ENCODE measurements around the gene CA6.
"Not testable (repeated sequence)": the region's sequence is repeated elsewhere in the genome, so short reads cannot be mapped to it uniquely, and the experiment has no call there.

Gene CA6

GRCh38 chr1:8945568-8945967, at the start of gene CA6:
CA6 (plus strand) TSS chr1:8945868; CDS start chr1:8945887, 19 bp downstream.
- DNase-seq (ENCODE audit: low read depth in 2 of 2) = no peak

- DNase-seq (ENCODE audit: low read depth in 2 of 2) = not testable (repeated sequence)
These were observed 48.9 kb upstream of the CA6 start for GRCh38 chr1:8896775-8897174.

DNA sequence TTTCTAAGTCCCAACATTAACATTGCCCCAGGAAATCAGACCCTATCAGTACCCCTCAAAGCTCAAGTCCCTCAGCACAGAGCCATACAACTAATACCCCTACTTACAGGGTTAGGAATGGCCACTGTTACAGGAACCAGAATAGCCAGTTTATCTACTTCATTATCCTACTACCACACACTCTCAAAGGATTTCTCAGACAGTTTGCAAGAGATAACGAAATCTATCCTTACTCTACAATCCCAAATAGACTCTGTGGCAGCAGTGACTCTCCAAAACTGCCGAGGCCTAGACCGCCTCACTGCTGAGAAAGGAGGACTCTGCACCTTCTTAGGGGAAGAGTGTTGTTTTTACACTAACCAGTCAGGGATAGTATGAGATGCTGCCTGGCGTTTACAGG, 48.2 kb upstream of the CA6 start:
- not testable (repeated sequence) for DNase-seq (ENCODE audit: low read depth in 2 of 2)

GRCh38 chr1:8898418-8898817, 47.2 kb upstream of the CA6 start:
- DNase-seq (ENCODE audit: low read depth in 2 of 2) = not testable (repeated sequence)

DNA sequence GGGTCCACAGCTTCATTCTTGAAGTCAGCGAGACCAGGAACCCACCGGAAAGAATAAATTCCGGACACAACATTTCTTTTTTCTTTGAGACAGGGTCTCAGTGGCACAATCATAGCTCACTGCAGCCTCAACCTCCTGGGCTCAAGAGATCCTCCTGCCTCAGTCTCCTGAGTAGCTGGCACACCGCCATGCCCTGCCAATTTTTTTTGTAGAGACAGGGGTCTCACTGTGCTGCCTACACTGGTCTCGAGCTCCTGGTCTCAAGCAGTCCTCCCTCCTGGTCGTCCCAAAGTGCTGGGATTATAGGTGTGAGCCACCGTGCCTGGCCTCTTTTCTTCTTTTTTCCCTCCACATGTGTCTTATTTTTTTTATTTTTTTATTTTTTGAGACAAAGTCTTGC, 46.6 kb upstream of the CA6 start:
- DNase-seq (ENCODE audit: low read depth in 2 of 2) = no peak

DNA sequence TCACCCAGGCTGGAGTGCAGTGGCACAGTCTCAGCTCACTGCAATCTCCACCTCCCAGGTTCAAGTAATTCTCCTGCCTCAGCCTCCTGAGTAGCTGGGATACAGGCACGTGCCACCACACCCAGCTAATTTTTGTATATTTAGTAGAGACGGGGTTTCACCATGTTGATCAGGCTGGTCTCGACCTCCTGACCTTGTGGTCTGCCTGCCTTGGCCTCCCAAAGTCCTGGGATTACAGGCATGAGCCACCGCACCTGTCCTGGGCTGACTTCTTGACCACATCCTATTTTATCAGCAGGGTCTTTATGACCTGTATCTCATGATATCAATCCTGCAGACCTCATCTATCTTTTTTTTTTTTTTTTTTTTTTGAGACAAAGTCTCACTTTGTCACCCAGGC, 45.0 kb upstream of the CA6 start:
- DNase-seq (ENCODE audit: low read depth in 2 of 2) = not testable (repeated sequence)

GRCh38 chr1:8902765-8903164, 42.9 kb upstream of the CA6 start:
- DNase-seq (ENCODE audit: low read depth in 2 of 2) = no peak

- no peak for DNase-seq (ENCODE audit: low read depth in 2 of 2)
These were observed 42.3 kb upstream of the CA6 start for GRCh38 chr1:8903410-8903809.

- DNase-seq (ENCODE audit: low read depth in 2 of 2) = no peak
These were observed 41.6 kb upstream of the CA6 start for GRCh38 chr1:8903908-8904650.

GRCh38 chr1:8905582-8906191, 40.0 kb upstream of the CA6 start:
- DNase-seq (ENCODE audit: low read depth in 2 of 2) = no peak

DNA sequence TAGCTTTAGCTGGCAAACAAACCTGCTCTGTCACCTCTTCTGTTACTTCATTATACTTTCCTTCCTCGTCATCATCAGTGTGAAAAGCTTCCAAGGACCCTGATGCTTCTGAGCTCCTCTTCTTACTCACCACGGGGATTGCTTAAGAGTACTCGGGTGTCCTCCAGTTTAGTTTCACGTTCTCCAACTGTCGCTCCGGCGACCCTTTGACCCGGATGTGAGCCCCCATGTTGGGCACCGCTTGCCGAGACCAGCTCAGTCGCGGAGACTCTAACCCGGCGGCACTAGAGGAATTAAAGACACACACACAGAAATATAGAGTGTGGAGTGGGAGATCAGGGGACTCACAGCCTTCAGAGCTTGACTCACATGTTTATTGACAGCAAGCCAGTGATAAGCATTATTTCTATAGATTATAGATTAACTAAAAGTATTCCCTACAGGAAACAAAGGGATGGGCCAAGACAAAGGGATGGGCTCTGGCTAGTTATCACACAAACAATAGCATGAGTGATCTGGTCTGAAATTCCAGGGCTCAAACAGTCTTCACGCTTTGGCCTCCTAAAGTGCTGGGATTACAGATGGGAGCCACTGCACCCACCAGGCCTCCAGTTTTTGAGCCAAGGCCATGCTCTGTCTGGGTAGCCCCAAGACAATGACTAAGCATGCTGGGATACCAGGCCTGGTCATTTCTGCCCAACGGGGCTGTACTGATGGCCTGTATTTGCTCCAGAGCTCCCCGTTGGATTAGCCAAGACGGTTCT, 37.1 kb upstream of the CA6 start:
- no peak for DNase-seq (ENCODE audit: low read depth in 2 of 2)

- no peak for DNase-seq (ENCODE audit: low read depth in 2 of 2)
These were observed 35.3 kb upstream of the CA6 start for GRCh38 chr1:8910331-8910730.

GRCh38 chr1:8910914-8911313, 34.8 kb upstream of the CA6 start:
- no peak for DNase-seq (ENCODE audit: low read depth in 2 of 2)

DNA sequence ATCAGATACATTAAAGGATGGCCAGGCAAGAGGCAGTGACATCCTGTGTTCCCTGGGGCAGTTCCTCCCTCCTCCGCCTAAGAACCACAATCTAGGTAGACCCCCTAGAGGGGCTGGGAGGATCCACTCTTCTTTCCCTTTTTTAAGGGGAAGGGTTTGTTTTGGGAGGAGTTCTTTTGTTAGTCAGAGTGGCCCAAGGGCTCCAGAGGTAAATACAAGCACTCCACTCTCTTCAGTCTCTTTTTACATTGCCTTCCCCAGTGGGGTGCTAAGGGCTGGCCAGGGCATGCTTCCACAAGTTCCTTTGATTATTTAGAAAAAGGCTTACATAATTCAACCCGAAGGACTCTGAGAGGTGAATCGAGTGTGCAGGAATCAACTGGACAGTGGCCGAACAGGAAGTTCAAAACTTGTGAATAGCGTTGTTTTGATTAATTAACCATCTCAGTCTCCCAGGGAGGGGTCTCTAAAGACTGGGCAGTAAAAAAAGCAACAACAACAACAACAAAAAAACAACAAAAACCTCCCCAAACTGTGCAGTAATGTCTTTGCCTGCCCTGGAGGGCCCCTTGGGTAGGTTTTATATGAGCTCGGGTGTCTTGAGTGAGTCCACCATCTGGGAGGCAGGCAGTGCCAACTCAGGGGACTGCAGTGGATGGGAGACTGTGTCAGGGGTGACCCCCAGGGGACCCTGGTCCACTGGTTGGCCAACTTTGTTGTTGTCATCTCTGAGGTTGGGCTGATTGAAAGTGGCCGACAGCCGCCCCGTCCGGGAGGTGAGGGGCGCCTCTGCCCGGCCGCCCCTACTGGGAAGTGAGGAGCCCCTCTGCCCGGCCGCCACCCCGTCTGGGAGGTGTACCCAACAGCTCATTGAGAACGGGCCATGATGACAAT, 34.0 kb upstream of the CA6 start:
- DNase-seq (ENCODE audit: low read depth in 2 of 2) = no peak

DNA sequence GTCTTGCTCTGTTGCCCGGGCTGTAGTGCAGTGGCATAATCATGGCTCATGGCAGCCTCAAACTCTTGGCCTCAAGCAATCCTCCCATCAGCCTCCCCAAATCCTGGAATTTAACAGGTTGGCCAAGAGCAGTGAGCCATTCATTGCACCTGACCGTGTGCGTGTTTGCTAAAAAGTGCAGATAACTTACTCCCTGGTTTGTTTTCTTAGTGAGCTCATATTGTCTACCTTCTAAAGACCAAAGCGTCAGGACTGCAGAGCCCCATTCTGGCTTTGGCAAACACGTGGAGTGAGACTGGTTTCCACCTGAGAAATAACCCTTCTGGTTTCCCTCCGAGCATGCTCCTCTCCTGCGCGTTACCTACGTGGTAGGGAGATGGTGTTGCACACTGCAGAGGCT, 32.2 kb upstream of the CA6 start:
- no peak for DNase-seq (ENCODE audit: low read depth in 2 of 2)

DNA sequence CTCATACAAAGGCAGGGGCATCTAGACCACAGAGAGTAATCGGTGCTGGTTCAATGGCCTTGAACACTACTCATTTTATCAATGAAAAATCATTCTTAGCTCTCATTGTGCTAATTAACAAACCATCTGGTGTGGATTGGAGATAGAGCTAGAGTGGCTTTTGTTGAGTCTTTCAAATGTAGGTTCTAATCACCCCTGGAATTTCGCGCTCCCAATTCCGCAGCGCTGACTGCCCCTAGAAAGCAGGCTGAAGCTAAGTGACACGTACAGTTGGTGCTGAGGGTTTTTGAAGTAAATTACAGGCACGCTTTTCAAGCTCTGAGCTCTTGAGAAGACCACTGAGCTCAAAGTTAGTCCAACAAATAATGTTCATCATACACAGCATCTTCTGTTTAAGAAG, 31.2 kb upstream of the CA6 start:
- DNase-seq (ENCODE audit: low read depth in 2 of 2) = no peak

- no peak for DNase-seq (ENCODE audit: low read depth in 2 of 2)
These were observed 30.2 kb upstream of the CA6 start for GRCh38 chr1:8915446-8915845.

DNA sequence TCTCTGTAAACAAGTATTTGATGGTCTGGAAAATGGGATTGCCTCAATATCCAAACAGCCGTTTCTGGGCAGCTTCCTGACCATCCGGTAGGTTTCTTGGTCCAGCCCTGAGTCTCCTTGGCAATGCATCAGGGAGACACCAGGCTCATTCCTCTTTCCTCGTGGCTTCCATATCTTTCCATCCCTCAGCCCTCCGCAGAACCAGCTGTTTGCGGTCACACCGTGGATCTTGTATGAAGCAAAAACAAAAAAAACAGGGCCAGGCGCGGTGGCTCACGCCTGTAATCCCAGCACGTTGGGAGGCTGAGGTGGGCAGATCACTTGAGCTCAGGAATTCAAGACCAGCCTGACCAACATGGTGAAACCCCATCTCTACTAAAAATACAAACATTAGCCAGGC, 28.1 kb upstream of the CA6 start:
- not testable (repeated sequence) for DNase-seq (ENCODE audit: low read depth in 2 of 2)

GRCh38 chr1:8922962-8923361, 22.7 kb upstream of the CA6 start:
- DNase-seq (ENCODE audit: low read depth in 2 of 2) = no peak

GRCh38 chr1:8925406-8925805, 20.3 kb upstream of the CA6 start:
- no peak for DNase-seq (ENCODE audit: low read depth in 2 of 2)

GRCh38 chr1:8925960-8926359, 19.7 kb upstream of the CA6 start:
- no peak for DNase-seq (ENCODE audit: low read depth in 2 of 2)
